Panc1 (cell line): ENCODE measurements around the gene SYTL5. TPM values are rescaled to one million over a fixed set of nuclear protein-coding genes. Genes with fewer than 3 reads are reported as not detected.

Experiments
- ATAC-seq: fragments of 200-7000 bp; cut with Tn5 transposase; 2 replicates; pipeline ENCODE4 v1.9.1; 2020; ENCODE audit warnings: mild to moderate bottlenecking, moderate library complexity
- BruUV-seq: library from RNA; stranded (reverse); fragments of 400-500 nt; replicated peaks from 2 replicates; lab custom pipeline; 2021; lab: Mats Ljungman, UMichigan
- CTCF ChIA-PET: fragments of 300-600 bp; sonication (Branson Sonifier 250); formaldehyde crosslinking; loops from one replicate; lab custom pipeline; 2022; ENCODE audit warnings: antibody characterized with exemption; lab: Charles Lee
- POLR2A ChIA-PET: fragments of 300-600 bp; sonication (Branson Sonifier 250); formaldehyde crosslinking; loops from one replicate; lab custom pipeline; 2022; ENCODE audit warnings: antibody characterized with exemption; lab: Charles Lee
- DNase-seq: peaks from one replicate; pipeline ENCODE4 v3.0.0-alpha.2; 2010; ENCODE audit warnings: low read depth, low spot score
- H3K27ac ChIP-seq: 2 replicates; pipeline ENCODE4 v1.5.1; 2011; ENCODE audit warnings: mild to moderate bottlenecking, low read length, inconsistent platforms
- H3K27me3 ChIP-seq: fragments of 200-500 bp; sonication (Bioruptor generic); 2 replicates; pipeline ENCODE4 v1.6.0; 2014; ENCODE audit warnings: low read length, inconsistent platforms; ENCODE audit not compliant: control insufficient read depth, insufficient read depth
- H3K36me3 ChIP-seq: fragments of 200-500 bp; sonication (Bioruptor generic); 2 replicates; pipeline ENCODE4 v1.5.1; 2014; ENCODE audit warnings: inconsistent platforms, mild to moderate bottlenecking, low read length, moderate library complexity; ENCODE audit not compliant: control insufficient read depth, insufficient read depth
- H3K4me1 ChIP-seq: 2 replicates; pipeline ENCODE4 v1.5.1; 2011; ENCODE audit warnings: inconsistent platforms, mild to moderate bottlenecking, low read length, moderate library complexity; ENCODE audit not compliant: control insufficient read depth, insufficient read depth
- H3K4me3 ChIP-seq, 2 experiments: 2 replicates each; pipeline ENCODE4 v1.5.1; 2011 to 2012; ENCODE audit warnings: low read depth in 2 of 2, low read length in 2 of 2, mild to moderate bottlenecking in 2 of 2, inconsistent platforms in 1 of 2, moderate library complexity in 1 of 2
- H3K9me3 ChIP-seq: fragments of 200-500 bp; sonication (Bioruptor generic); 2 replicates; pipeline ENCODE4 v1.5.1; 2014; ENCODE audit warnings: low read depth, mild to moderate bottlenecking, inconsistent platforms, low read length, moderate library complexity; ENCODE audit not compliant: control insufficient read depth, insufficient read depth
- POLR2AphosphoS5 ChIP-seq: IDR thresholded peaks from 2 replicates; pipeline ENCODE4 v1.6.1; 2012; ENCODE audit warnings: mild to moderate bottlenecking, low read depth, low read length, moderate library complexity
- SIN3A ChIP-seq: IDR thresholded peaks from 2 replicates; pipeline ENCODE4 v1.6.1; 2012; ENCODE audit warnings: low read depth, mild to moderate bottlenecking, low read length, moderate library complexity, borderline replicate concordance; ENCODE audit not compliant: insufficient read depth
- TCF7L2 ChIP-seq: IDR thresholded peaks from 2 replicates; pipeline ENCODE4 v1.6.1; 2011; ENCODE audit warnings: mild to moderate bottlenecking, low read depth, low read length, inconsistent platforms
- in situ Hi-C: cut with HindIII; loops from 2 replicates; pipeline ENCODE4 v1.10.0; 2016; ENCODE audit warnings: low sequenced_read_pairs, low pct_unique_long_range_greater_than_20kb
- intact Hi-C: fragments of 100-400 bp; cut with micrococcal nuclease; formaldehyde crosslinking; loops from one replicate; pipeline ENCODE4 v1.10.0; 2022; ENCODE audit not compliant: unreplicated experiment
- total RNA-seq: library from RNA; stranded (reverse); gene quantifications from one replicate; pipeline ENCODE4 v1.2.1, GENCODE V29; 2021; ENCODE audit not compliant: unreplicated experiment
- TF ChIP-seq, protein P1 (sequence below): fragments of 450-650 bp; IDR thresholded peaks from 2 replicates; pipeline ENCODE4 v1.5.1; 2017; ENCODE audit warnings: mild to moderate bottlenecking
- TF ChIP-seq, protein P2 (sequence below), 2 experiments: IDR thresholded peaks; 2 replicates each; pipeline ENCODE4 v1.6.1; 2011 to 2012; ENCODE audit warnings: low read depth in 2 of 2, control low read depth in 1 of 2, low read length in 1 of 2, mild to moderate bottlenecking in 1 of 2, moderate library complexity in 1 of 2; ENCODE audit not compliant: insufficient read depth in 1 of 2

Gene SYTL5
- total RNA-seq, 1 experiment from 2014 or later = 0.08 TPM

GRCh38 chrX:38099688-38100087, 93.3 kb downstream of the SYTL5 start:
- no TSS peak for BruUV-seq
- DNase-seq (no peak), ATAC-seq (no peak)
- CTCF ChIA-PET = no interaction called here
- H3K27me3 ChIP-seq = no peaks in the 10 kb centered on the region
- no peak overlapping the region for H3K4me3 ChIP-seq
- TF ChIP-seq, protein P1, sequence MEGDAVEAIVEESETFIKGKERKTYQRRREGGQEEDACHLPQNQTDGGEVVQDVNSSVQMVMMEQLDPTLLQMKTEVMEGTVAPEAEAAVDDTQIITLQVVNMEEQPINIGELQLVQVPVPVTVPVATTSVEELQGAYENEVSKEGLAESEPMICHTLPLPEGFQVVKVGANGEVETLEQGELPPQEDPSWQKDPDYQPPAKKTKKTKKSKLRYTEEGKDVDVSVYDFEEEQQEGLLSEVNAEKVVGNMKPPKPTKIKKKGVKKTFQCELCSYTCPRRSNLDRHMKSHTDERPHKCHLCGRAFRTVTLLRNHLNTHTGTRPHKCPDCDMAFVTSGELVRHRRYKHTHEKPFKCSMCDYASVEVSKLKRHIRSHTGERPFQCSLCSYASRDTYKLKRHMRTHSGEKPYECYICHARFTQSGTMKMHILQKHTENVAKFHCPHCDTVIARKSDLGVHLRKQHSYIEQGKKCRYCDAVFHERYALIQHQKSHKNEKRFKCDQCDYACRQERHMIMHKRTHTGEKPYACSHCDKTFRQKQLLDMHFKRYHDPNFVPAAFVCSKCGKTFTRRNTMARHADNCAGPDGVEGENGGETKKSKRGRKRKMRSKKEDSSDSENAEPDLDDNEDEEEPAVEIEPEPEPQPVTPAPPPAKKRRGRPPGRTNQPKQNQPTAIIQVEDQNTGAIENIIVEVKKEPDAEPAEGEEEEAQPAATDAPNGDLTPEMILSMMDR = no peak
- TF ChIP-seq, protein P2, sequence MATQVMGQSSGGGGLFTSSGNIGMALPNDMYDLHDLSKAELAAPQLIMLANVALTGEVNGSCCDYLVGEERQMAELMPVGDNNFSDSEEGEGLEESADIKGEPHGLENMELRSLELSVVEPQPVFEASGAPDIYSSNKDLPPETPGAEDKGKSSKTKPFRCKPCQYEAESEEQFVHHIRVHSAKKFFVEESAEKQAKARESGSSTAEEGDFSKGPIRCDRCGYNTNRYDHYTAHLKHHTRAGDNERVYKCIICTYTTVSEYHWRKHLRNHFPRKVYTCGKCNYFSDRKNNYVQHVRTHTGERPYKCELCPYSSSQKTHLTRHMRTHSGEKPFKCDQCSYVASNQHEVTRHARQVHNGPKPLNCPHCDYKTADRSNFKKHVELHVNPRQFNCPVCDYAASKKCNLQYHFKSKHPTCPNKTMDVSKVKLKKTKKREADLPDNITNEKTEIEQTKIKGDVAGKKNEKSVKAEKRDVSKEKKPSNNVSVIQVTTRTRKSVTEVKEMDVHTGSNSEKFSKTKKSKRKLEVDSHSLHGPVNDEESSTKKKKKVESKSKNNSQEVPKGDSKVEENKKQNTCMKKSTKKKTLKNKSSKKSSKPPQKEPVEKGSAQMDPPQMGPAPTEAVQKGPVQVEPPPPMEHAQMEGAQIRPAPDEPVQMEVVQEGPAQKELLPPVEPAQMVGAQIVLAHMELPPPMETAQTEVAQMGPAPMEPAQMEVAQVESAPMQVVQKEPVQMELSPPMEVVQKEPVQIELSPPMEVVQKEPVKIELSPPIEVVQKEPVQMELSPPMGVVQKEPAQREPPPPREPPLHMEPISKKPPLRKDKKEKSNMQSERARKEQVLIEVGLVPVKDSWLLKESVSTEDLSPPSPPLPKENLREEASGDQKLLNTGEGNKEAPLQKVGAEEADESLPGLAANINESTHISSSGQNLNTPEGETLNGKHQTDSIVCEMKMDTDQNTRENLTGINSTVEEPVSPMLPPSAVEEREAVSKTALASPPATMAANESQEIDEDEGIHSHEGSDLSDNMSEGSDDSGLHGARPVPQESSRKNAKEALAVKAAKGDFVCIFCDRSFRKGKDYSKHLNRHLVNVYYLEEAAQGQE (IDR thresholded peaks at IDR 0.05; ENCODE audit: insufficient read depth in 1 of 2, low read depth in 2 of 2, low read length in 1 of 2) = no peak
- no peak for TF ChIP-seq POLR2AphosphoS5
- no peak for TF ChIP-seq SIN3A
- TF ChIP-seq TCF7L2 = no peak
- in situ Hi-C loops (no loop called here), intact Hi-C loops (no loop called here)
- H3K36me3 ChIP-seq = no peaks in the 10 kb centered on the region
- H3K9me3 ChIP-seq = no peaks in the 10 kb centered on the region
- POLR2A ChIA-PET = no interaction called here
- no peaks in the 10 kb centered on the region for H3K4me1 ChIP-seq
- H3K27ac ChIP-seq = no peak overlapping the region

DNA sequence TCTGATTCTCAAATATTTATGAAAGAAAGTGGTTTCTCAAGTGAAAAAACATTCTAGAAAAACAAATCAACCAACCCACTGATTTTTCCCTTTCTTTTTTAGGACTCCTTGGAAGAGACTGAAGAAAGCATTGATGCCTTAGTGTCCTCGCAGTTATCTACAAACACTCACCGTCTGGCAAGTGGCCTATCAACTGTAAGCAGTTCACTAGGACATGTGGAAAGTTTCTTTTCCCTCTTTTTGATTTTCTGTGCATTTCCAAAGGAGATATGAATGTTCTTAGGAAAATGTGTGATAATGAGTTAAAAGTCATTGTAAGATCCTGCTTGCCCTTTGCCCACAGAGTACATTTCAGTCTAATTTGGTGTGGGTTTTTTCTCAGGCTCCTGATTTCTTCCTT, 95.9 kb downstream of the SYTL5 start:
- TF ChIP-seq POLR2AphosphoS5 (no peak), SIN3A (no peak)
- TF ChIP-seq, protein P2 (IDR thresholded peaks at IDR 0.05; ENCODE audit: insufficient read depth in 1 of 2, low read depth in 2 of 2, low read length in 1 of 2) = no peak
- Histone ChIP-seq H3K36me3 (no peaks in the 10 kb centered on the region), H3K4me3 (no peak overlapping the region), H3K4me1 (no peaks in the 10 kb centered on the region), H3K27ac (no peak overlapping the region), H3K9me3 (no peaks in the 10 kb centered on the region), H3K27me3 (no peaks in the 10 kb centered on the region)
- POLR2A ChIA-PET = no interaction called here
- no peak for DNase-seq
- no TSS peak for BruUV-seq
- CTCF ChIA-PET = no interaction called here
- intact Hi-C loops (no loop called here), in situ Hi-C loops (no loop called here)
- ATAC-seq = no peak
